OCI-LY1 (cell line): ENCODE measurements around the gene AURKAIP1.

Source experiments
- EZH2 ChIP-seq: fragments of 200-600 bp; sonication (generic), shearing (Covaris generic); IDR thresholded peaks from 2 replicates; pipeline ENCODE4 v1.8.0; 2017; ENCODE audit warnings: borderline replicate concordance, mixed run types, mild to moderate bottlenecking, antibody characterized with exemption, low read length, moderate library complexity, mixed read lengths
- TF ChIP-seq, protein P1 (sequence below): fragments of 200-600 bp; sonication (generic), shearing (Covaris generic); IDR thresholded peaks from 2 replicates; pipeline ENCODE4 v1.5.1; 2017; ENCODE audit warnings: mild to moderate bottlenecking, antibody characterized with exemption, low read length, moderate library complexity, mixed read lengths

DNA sequence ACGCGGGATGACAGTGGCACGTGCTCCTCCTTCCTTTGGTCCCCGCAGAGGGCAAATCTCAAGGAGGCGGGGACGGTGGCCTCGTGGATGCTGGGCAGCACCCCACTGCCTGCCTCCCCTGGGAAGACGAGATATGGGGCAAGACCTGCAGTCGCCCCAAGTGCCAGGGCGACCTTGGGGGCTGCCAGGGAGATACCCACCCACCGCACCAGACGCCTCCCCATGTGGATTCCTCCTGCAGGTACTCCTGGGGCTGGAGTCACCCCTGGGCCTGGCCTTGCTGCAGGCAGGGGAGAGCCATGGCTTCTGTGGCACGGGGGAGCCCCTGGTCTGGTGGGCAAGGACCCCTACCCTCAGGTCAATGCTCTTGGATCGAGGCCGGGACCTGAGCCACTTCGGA, 5.9 kb upstream of the AURKAIP1 start:
- TF ChIP-seq, protein P1, sequence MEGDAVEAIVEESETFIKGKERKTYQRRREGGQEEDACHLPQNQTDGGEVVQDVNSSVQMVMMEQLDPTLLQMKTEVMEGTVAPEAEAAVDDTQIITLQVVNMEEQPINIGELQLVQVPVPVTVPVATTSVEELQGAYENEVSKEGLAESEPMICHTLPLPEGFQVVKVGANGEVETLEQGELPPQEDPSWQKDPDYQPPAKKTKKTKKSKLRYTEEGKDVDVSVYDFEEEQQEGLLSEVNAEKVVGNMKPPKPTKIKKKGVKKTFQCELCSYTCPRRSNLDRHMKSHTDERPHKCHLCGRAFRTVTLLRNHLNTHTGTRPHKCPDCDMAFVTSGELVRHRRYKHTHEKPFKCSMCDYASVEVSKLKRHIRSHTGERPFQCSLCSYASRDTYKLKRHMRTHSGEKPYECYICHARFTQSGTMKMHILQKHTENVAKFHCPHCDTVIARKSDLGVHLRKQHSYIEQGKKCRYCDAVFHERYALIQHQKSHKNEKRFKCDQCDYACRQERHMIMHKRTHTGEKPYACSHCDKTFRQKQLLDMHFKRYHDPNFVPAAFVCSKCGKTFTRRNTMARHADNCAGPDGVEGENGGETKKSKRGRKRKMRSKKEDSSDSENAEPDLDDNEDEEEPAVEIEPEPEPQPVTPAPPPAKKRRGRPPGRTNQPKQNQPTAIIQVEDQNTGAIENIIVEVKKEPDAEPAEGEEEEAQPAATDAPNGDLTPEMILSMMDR = no peak
- no peak for TF ChIP-seq EZH2
